HG03354 (cell line): Measurements from ENCODE around the gene ZNF280D.

Experiments
- ATAC-seq: cut with Tn5 transposase; IDR thresholded peaks from one replicate; pipeline ENCODE4 v1.9.1; 2021; ENCODE audit warnings: mild to moderate bottlenecking; ENCODE audit not compliant: unreplicated experiment, poor library complexity, severe bottlenecking

ZNF280D gene

DNA sequence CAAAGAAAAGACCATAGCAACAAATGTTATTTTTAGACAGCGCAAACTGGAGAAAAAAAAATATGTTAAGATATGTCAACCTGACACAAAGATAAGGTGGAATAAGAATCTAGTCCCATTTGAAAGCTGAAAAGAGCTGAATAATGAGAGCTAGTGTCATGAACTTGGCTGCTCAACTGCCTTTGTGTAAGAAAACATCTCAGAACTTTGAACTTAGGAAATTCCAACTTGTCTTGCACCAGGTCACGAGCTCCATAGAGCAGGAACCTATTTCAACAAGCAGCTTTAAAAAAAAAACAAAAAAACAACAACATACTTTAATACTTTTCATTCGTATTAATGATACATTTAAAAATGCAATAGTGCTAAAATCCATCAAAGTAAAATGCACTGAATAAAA, 79.5 kb downstream of the ZNF280D start:
- ATAC-seq: no peak

DNA sequence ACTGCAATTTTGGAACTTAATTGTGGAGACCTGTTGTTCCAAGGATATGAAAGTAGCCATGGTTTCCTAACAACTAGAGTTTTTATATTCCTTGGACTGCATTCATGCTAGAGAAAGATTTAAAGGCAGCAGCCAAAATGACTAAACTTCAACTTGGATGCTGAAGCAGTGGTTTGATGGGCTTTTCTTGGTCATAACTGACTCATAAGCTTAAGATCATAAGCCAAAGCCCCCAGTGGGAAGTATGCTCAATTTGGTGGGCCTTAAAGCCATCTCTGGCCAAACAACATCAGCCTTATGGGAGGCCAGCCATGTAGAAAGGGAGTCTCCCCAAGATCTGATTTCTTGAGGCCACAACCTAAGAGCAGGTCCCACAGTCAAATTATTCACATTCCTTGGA, 80.2 kb downstream of the ZNF280D start:
- ATAC-seq: no peak

DNA sequence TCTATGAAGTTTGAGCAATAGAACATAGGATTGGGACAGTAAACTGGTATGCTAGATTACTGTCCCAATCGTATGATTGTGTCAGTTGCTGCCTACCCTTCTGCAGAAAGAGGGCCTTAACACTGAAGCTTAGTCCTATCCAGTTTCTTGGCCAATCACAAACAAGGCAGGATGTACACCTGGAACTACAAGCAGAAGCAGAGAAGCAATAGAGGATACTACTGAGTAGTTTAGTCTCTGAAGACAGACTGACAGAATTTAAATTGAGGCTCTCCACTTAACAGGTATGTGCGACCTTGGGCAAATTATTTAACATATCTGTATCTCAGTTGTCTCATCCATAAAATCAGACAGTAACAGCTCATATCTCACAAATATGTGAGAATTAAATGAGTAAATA, 85.0 kb downstream of the ZNF280D start:
- ATAC-seq: no peak

DNA sequence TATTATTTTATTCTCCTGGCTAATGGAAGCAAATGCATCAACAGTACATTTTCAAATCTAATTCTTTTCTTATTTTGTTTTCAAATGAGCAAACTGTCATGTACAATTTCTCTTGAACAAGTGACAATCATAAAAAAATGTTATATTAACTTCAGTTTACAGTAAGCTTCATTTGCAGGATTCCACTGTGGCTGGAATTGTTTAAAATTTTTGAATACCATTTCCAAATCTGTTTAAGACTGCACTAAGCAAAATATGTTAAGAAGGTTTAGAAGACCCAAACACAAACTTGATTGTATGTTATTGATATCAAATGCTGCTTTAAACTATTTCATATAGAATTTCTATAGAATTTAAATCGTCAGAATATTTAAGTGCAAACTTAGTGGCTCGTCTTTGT, 92.8 kb downstream of the ZNF280D start:
- ATAC-seq: no peak

DNA sequence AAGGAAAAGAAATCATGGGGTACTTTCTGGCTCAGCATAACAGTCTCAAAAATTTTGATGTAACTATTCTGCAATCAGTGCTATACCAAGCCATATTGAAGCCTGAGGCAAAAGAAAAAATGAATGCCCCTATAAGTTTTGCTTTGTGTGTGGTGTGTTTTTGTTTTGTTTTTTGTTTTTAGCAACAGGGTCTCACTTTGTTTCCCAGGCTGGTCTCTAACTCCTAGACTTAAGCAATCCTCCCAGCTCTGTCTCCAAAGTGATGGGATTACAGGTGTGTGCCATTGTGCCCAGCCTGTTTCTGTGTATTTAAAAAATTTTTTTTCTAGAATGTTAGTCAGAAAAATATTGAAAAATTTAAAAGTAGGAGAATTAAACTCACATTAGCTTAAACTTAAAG, 93.2 kb downstream of the ZNF280D start:
- no peak for ATAC-seq

DNA sequence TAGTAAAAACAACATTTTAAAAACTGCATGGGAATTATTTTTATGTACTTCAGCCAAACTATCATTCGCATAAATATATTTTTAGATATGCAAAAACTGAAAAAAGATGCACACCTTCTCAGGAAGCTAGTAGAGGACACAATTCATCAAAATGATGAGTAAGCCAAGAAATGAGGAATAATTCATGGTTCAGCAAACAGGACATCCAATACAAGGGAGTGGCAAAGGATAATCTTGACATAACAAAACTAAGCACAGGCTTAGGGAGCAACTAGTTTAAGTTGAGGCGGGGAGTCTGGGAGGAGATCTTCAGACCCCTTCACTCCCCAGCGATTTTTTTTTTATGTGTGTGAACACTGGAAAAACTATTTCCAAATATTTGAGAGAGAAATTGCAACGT, 93.7 kb downstream of the ZNF280D start:
- no peak for ATAC-seq

DNA sequence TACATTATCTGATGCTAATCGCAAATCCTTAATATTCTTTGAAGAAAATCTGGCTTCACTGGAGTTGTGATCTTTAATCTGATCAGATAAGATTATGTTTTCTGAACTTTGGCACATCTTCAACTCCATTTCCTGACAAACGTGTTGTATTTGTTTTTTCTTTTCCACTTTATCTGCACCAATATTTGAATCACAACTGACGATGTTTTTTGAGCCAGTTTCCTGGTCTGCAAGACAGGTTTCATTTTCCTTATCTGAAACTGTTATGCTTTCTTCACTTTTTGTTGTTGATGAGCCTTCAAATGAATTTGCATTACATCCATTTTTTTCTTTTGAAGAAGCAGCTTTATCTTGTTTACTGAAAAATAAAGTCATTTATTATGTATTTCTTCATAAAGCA, 101.5 kb downstream of the ZNF280D start:
- ATAC-seq: no peak

DNA sequence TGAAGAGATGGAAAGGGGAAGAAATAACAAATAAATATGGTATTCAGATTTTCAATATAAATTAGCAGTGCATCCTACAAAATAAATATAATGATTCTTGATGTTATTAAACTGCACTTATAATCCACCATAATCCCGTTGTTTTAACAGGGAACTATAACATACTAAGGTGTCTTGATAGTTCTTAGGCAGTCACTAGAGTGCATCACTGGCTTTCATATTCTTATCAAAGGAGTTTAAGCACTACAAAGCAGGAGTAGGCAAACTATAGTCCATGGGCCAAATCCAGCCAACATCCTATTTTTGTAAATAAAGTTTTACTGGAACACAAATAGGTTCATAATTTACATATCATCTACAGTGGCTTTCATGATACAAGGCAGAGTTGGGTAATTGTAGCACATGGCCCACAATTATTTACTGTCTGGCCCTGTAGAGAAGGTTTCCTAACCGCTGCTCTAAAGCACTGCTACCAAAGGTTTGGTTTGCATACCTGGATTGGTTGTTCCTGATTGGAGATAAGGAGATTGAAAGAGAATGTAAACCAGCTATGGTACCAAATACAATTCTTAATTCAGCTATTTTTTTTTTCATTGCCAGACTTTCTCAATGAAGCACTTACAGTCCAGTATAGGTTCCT, 104.3 kb downstream of the ZNF280D start:
- ATAC-seq: no peak

DNA sequence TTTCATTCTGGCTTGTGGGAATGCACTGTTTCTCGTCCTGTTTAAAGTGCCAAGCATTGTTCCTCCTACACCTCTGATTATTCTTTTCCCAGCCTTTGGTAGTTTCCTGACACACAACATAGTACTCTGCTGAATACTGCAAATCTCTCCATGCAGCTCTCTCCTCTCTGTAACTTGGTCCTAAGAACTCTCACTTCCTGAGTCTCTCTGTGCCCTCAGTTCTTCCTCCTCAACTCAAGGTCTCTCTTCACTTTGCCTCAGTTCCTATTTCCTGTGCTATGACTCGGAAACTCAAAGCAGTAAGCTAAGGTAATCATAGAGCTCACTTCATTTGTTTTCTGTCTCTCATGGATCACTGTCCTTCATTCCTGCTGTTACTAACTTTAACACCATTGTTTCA, 113.4 kb downstream of the ZNF280D start:
- no peak for ATAC-seq

DNA sequence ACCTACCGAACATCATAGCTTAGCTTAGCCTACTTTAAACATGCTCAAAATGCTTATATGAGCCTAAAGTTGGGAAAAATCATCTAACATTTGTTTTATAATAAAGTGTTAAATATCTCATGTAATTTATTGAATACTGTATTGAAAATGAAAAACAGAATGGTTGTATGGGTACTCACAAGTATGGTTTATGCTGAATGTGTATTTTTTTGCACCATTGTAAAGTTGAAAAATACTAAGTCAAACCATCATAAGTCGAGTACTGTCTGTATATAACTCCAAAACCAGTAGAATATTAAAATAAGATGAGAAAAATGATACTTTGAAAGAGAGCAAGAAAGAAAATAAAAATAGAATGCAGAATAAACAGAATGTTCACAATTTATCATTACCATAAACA, 115.7 kb downstream of the ZNF280D start:
- no peak for ATAC-seq

DNA sequence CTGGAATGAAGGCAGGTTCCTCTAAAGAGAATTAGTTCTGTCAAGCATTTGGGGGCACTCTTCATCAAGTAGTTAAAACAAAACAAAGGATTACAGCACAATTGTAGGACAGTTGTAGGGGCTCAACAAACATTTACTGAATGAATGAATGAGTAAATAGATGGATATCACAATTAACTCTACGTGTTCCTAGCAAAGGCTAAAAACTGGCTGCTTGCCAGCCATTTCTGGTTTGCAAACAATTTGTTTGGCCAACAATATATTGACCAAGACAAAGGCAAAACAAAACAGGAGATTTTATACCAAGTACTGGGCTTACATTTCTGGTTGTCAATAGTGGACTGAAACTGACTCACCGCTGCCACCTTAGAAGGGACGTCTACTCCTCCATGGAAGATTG, 116.8 kb downstream of the ZNF280D start:
- ATAC-seq: no peak

DNA sequence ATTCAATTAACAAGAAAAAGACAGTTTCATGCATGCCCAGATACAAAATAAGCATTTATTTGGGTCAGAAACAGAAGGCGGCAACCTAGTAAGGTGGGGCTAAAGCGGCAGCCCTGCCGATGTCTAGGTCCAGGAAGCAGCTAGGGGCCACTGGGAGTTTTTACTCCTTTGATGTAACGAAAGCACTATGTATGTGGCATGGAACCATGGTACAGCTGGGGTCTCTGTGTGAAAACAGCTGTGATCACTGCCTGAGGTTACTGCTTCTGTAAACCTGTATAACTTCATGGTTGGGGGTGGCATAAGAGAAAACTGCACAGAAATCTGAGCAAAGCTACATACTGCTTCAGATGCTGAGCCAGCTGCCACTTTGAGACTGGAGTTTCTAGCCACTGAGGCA, 119.5 kb downstream of the ZNF280D start:
- no peak for ATAC-seq

DNA sequence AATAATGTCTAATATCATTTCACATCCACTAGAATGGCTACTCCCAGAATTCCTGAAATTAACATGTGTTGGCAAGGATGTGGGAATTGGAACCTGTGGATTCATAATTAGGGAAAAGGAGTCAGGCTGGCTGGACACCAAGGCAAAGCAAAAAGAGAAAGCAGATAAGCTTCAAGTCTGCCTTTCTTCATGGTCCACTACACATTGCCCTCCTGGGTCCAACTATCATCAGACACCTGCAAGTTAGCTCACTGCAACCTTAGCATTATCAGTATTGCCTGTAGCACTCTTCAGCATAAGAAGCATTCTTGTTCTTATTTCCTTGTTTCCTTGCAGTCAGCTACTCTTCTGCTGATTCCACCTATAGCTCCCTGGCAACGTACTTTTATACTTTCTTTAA, 124.3 kb downstream of the ZNF280D start:
- peak; percentile 63 for ATAC-seq

DNA sequence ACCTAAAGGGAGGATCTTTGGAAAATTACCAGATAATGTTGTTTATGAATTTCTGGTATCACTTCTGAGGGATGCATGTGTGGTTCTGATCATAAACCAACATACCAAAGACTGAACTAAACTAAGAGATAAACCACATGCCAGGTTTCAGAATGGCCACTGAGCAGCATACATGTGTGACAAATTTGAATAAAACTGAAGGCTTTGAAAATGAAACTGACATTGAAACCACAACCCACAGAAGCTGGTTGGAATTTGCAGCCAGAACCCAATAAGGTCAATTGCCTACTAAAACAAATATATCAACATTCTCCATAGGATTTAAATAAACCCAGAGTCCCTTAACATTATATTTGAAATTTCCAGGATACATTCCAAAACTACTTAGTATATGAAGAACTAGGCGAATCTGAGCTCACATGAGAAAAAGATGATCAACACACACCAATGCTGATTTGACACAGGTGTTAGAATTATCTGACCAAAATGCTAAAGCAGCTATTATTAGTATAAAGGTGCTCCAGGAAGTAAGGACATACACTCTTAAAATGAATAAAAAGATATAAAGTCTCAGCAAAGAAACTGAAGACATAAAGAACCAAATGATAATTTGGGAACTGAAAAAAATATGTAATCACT, 125.0 kb downstream of the ZNF280D start:
- peak; percentile 95 for ATAC-seq

DNA sequence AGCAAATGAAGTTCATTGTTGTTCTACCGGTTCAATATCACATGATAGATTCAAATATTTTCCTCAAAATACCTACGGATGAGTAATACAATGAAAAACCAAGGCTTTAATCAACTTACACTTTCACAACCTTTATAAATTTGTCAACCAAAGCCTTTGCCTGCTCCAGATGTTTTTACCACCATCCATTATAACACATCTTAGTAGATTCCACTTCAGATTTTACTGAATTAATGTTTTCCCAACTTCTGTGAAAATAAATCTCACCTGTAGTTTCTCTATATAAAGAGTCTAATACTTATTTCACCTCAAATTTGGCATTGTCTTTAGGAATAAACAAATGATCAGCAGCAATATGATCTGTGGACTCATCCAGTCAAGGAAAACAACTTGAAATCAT, 131.1 kb downstream of the ZNF280D start:
- ATAC-seq: no peak

DNA sequence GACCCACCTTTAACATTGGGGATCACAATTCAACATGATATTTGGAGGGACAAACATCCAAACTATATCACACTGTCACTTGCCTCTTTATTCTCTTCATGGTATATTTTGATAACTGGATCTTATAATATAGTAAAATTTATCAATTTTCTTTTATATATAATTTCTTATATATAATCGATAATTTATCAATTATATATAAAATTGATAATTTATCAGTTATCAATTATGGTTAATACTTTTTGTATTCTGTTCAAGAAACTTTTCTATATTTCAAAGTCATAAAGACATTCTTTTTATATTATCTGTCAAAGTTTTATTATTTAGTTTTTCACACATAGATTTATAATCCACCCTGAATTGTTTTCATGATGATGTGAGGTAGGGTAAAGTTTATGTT, 132.9 kb downstream of the ZNF280D start:
- no peak for ATAC-seq

DNA sequence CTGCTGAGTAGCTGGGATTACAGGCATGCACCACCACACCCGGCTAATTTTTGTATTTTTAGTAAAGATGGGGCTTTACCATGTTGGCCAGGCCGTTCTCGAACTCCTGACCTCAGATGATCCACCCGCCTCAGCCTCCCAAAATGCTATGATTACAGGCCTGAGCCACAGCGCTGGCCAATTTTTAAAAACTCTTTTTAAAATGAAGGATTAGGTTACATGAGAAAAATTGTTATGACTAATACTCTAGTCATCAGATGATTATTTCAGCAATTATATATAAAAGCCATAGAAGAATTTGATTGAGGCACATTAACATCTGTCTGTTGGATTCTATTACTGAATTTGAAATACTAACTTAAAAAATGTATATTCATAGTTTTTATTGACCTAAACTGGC, 134.3 kb downstream of the ZNF280D start:
- no peak for ATAC-seq

DNA sequence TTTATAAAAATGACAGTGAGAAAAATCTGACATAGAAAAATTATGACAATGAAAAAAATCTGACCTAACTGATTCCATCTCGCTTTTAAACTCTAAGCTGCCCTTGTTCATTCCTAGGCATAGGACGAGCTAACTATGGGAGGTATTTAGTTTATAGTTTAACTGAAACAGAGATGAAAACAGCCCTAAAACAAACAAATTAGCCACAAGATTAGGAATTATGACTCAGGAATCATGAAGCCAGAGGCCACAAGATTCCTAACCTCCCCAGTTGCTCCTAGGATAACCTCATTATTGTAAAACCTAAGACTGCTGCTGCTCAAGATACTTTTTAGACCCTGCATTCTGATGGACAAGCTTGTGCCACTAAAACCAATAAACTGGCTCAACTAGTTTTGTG, 145.6 kb downstream of the ZNF280D start:
- ATAC-seq: no peak

DNA sequence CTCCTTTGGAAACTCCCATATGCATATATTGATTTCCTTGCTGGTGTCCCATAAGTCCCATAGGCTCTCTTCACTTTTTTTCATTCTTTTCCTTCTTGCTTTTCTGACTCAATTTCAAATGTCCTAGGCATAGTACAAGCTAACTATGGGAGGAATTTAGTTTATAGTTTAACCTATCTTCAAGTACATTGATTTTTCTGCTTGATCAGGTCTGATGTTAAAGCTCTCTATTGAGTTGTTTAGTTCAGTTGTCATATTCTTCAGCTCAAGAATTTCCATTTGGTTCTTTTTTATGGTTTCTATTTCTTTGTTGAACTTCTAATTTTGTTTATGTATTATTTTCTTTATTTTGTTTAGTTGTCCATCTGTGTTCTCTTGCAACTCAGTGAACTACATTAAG, 147.1 kb downstream of the ZNF280D start:
- ATAC-seq: no peak

DNA sequence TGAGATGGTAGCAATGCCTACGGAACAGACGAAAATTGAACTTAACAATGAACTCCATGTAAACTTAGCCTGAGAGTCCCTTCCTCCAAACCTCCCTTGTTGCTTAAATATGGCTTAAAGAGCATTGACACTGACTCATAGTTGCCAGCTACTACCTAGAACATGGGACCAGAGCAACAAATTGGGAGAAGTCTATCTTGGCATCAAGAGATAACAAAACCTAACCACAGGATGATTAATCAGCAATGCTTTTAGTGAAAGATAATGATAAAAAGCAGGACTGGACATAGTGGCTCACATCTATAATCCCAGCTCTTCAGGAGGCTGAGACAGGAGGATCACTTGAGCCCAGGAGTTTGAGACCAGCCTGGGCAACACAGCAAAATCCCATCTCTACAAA, 150.5 kb downstream of the ZNF280D start:
- ATAC-seq: no peak
